A549 (cell line): Measurements from ENCODE around the gene CCDC30. TPM values are rescaled to one million over a fixed set of nuclear protein-coding genes. Genes with fewer than 3 reads are reported as not detected.

Experiments
- ATAC-seq, 2 experiments: fragments of 200-7000 bp in 1 of 2; fragments of >200 bp in 1 of 2; cut with Nextera tagmentation in 1 of 2; cut with Tn5 transposase in 1 of 2; 3 replicates each; pipeline versions ENCODE4 v1.8.0 to v1.9.1; 2018 to 2020; ENCODE audit warnings: mild to moderate bottlenecking in 1 of 2, moderate library complexity in 1 of 2
- CTCF ChIA-PET: fragments of 300-600 bp; sonication (Branson Sonifier 250); formaldehyde crosslinking; extraction: SDS; loops from one replicate; lab custom pipeline; 2021; ENCODE audit warnings: antibody characterized with exemption, inconsistent platforms; lab: Yijun Ruan, JAX
- POLR2A ChIA-PET: fragments of 350-600 bp; formaldehyde crosslinking; extraction: SDS; loops from one replicate; lab custom pipeline; 2021; ENCODE audit warnings: antibody characterized with exemption, inconsistent platforms; lab: Yijun Ruan, JAX
- DNase-seq, 2 experiments: peaks; one replicate each; pipeline versions ENCODE4 v3.0.0 to v3.0.0-alpha.2; 2011 to 2016; ENCODE audit warnings: low read depth in 1 of 2, low spot score in 1 of 2
- FAIRE-seq: peaks from 2 replicates; lab custom pipeline; 2011; peaks lifted over from hg19 to GRCh38; lab: Jason Lieb, UNC
- H3K27ac ChIP-seq, 2 experiments: fragments of >200 bp; sonication (Bioruptor Twin); formaldehyde crosslinking; 3 replicates each; pipeline ENCODE4 v1.5.1; 2016 to 2017
- H3K4me1 ChIP-seq: fragments of >200 bp; sonication (Bioruptor Twin); formaldehyde crosslinking; 3 replicates; pipeline ENCODE4 v1.6.1; 2016
- H3K4me2 ChIP-seq: fragments of >200 bp; sonication (Bioruptor Twin); formaldehyde crosslinking; 3 replicates; pipeline ENCODE4 v1.6.1; 2016
- H3K4me3 ChIP-seq: fragments of >200 bp; sonication (Bioruptor Twin); formaldehyde crosslinking; 3 replicates; pipeline ENCODE4 v1.5.1; 2016
- H3K9me3 ChIP-seq: fragments of >200 bp; sonication (Bioruptor Twin); formaldehyde crosslinking; 3 replicates; pipeline ENCODE4 v1.6.1; 2016
- BHLHE40 ChIP-seq: IDR thresholded peaks from 2 replicates; pipeline ENCODE4 v1.6.1; 2012; ENCODE audit warnings: low read depth, low read length, inconsistent platforms
- CBX2 ChIP-seq: fragments of 200-600 bp; sonication (generic); IDR thresholded peaks from 2 replicates; pipeline ENCODE4 v1.6.1; 2016; ENCODE audit warnings: low read depth, mild to moderate bottlenecking, borderline replicate concordance
- CEBPB ChIP-seq, 2 experiments: fragments of >200 bp in 1 of 2; sonication (Bioruptor Twin) in 1 of 2; formaldehyde crosslinking in 1 of 2; IDR thresholded peaks; 2 replicates each; pipeline ENCODE4 v1.6.1; 2012 to 2016
- CHD2 ChIP-seq: fragments of 150-350 bp; IDR thresholded peaks from 2 replicates; pipeline ENCODE4 v1.6.1; 2014; ENCODE audit warnings: low read length; ENCODE audit not compliant: partially characterized antibody
- CHD4 ChIP-seq: fragments of 200-600 bp; sonication (generic); IDR thresholded peaks from 2 replicates; pipeline ENCODE4 v1.6.1; 2016; ENCODE audit warnings: antibody characterized with exemption, mild to moderate bottlenecking, borderline replicate concordance
- ESRRA ChIP-seq: fragments of 150-350 bp; IDR thresholded peaks from 2 replicates; pipeline ENCODE4 v1.6.1; 2014; ENCODE audit warnings: mild to moderate bottlenecking, low read length, borderline replicate concordance
- FOXS1 ChIP-seq: fragments of 250-450 bp; sonication (Bioruptor Pico); IDR thresholded peaks from 2 replicates; pipeline ENCODE4 v1.5.0; 2020; ENCODE audit warnings: mild to moderate bottlenecking, moderate library complexity
- GATA3 ChIP-seq: IDR thresholded peaks from 2 replicates; pipeline ENCODE4 v1.6.1; 2012; ENCODE audit warnings: borderline replicate concordance
- HOXA7 ChIP-seq: fragments of 250-450 bp; sonication (Bioruptor Pico); IDR thresholded peaks from 2 replicates; pipeline ENCODE4 v1.5.0; 2020; ENCODE audit warnings: mild to moderate bottlenecking, moderate library complexity
- HOXB13 ChIP-seq: fragments of 250-450 bp; sonication (Bioruptor Pico); IDR thresholded peaks from 2 replicates; pipeline ENCODE4 v1.5.0; 2020; ENCODE audit warnings: low read depth, mild to moderate bottlenecking, moderate library complexity
- HOXB5 ChIP-seq: fragments of 250-450 bp; sonication (Bioruptor Pico); IDR thresholded peaks from 2 replicates; pipeline ENCODE4 v1.5.0; 2020; ENCODE audit warnings: mild to moderate bottlenecking, moderate library complexity
- JUN ChIP-seq, 2 experiments: fragments of >200 bp; sonication (Bioruptor Twin); formaldehyde crosslinking; IDR thresholded peaks; 2 replicates in 1 of 2; 3 replicates in 1 of 2; pipeline ENCODE4 v1.6.1; 2016 to 2017
- JUNB ChIP-seq: fragments of >200 bp; sonication (Bioruptor Twin); formaldehyde crosslinking; IDR thresholded peaks from 2 replicates; pipeline ENCODE4 v1.6.1; 2016
- KDM1A ChIP-seq: fragments of 200-600 bp; sonication (generic); IDR thresholded peaks from 2 replicates; pipeline ENCODE4 v1.6.1; 2016; ENCODE audit warnings: low read depth, mild to moderate bottlenecking
- NFE2L2 ChIP-seq: fragments of 150-350 bp; conservative IDR thresholded peaks from 2 replicates; pipeline ENCODE4 v1.6.1; 2014; ENCODE audit warnings: low read length
- NPAS2 ChIP-seq: fragments of 250-450 bp; sonication (Bioruptor Pico); IDR thresholded peaks from 2 replicates; pipeline ENCODE4 v1.8.0; 2022; ENCODE audit warnings: mild to moderate bottlenecking, moderate library complexity, borderline replicate concordance
- NR3C1 ChIP-seq: fragments of >200 bp; sonication (Bioruptor Twin); formaldehyde crosslinking; IDR thresholded peaks from 3 replicates; pipeline ENCODE4 v1.6.1; 2017
- POLR2A ChIP-seq: IDR thresholded peaks from 2 replicates; pipeline ENCODE4 v1.6.1; 2012; ENCODE audit warnings: mild to moderate bottlenecking, low read length
- POLR2AphosphoS2 ChIP-seq: conservative IDR thresholded peaks from 2 replicates; pipeline ENCODE4 v1.6.1; 2012; ENCODE audit warnings: low read length, improper control_type of control experiment, inconsistent platforms
- RAD21 ChIP-seq, 2 experiments: fragments of >200 bp in 1 of 2; sonication (Bioruptor Twin) in 1 of 2; formaldehyde crosslinking in 1 of 2; IDR thresholded peaks in 1 of 2; conservative IDR thresholded peaks in 1 of 2; 2 replicates in 1 of 2; 3 replicates in 1 of 2; pipeline ENCODE4 v1.6.1; 2012 to 2018; ENCODE audit warnings: inconsistent platforms in 1 of 2
- RARB ChIP-seq: fragments of 250-450 bp; sonication (Bioruptor Pico); IDR thresholded peaks from 2 replicates; pipeline ENCODE4 v1.8.0; 2021; ENCODE audit warnings: mild to moderate bottlenecking, moderate library complexity
- RFX5 ChIP-seq: fragments of 450-650 bp; IDR thresholded peaks from 2 replicates; pipeline ENCODE4 v1.7.1; 2014; ENCODE audit warnings: antibody characterized with exemption, mild to moderate bottlenecking, moderate library complexity
- RNF2 ChIP-seq: fragments of 200-600 bp; sonication (generic); IDR thresholded peaks from 2 replicates; pipeline ENCODE4 v1.6.1; 2016; ENCODE audit warnings: low read depth, mild to moderate bottlenecking, antibody characterized with exemption, moderate library complexity, borderline replicate concordance
- SREBF2 ChIP-seq: fragments of 450-650 bp; IDR thresholded peaks from 2 replicates; pipeline ENCODE4 v1.6.1; 2014; ENCODE audit warnings: mild to moderate bottlenecking, moderate library complexity
- TP53 ChIP-seq: fragments of 250-450 bp; sonication (Bioruptor Pico); IDR thresholded peaks from 2 replicates; pipeline ENCODE4 v1.5.0; 2021; ENCODE audit warnings: mild to moderate bottlenecking, moderate library complexity
- ZC3H11A ChIP-seq: fragments of 450-650 bp; IDR thresholded peaks from 2 replicates; pipeline ENCODE4 v1.6.1; 2014; ENCODE audit warnings: antibody characterized with exemption, mild to moderate bottlenecking
- ZNF302 ChIP-seq: fragments of 250-450 bp; sonication (Bioruptor Pico); IDR thresholded peaks from 2 replicates; pipeline ENCODE4 v1.9.0; 2021; ENCODE audit warnings: inconsistent platforms, mild to moderate bottlenecking, moderate library complexity
- WGBS: methylation state at CpG from one replicate; pipeline ENCODE4 v1.1.6; 2017; ENCODE audit errors: missing lambda C conversion rate; 5-methylcytosine and 5-hydroxymethylcytosine counted together
- polyA minus RNA-seq: library from RNA; depleted of rRNA, polyadenylated mRNA; stranded (reverse); fragments of >200 nt; gene quantifications from 2 replicates; pipeline ENCODE4 v1.2.3, GENCODE V29; 2011; rRNA and poly(A)+ RNA removed
- polyA plus RNA-seq, 4 experiments: library from polyadenylated mRNA; depleted of rRNA in 3 of 4; stranded (reverse); fragments of >200 nt; fragmentation: RNase III in 1 of 4; extraction: RNeasy Plus Mini Kit Qiagen cat#74134 plus additional on column Dnase treatment in 1 of 4; gene quantifications; 2 replicates in 3 of 4; 3 replicates in 1 of 4; pipeline ENCODE4 v1.2.3, GENCODE V29; 2011 to 2017
- TF ChIP-seq, protein P1 (sequence below): IDR thresholded peaks from 2 replicates; pipeline ENCODE4 v1.6.1; 2012
- TF ChIP-seq, protein P2 (sequence below): fragments of 250-450 bp; sonication (Bioruptor Pico); IDR thresholded peaks from 2 replicates; pipeline ENCODE4 v1.5.0; 2020; ENCODE audit warnings: low read depth, mild to moderate bottlenecking, moderate library complexity
- TF ChIP-seq, protein P3 (sequence below): IDR thresholded peaks from 2 replicates; pipeline ENCODE4 v1.6.1; 2012

CCDC30 gene
- 1.4 and 1.6 TPM in 2 replicates for polyA plus RNA-seq (2011; rRNA removed)
- 0.29 and 0.70 TPM in 2 replicates for polyA plus RNA-seq (2012; cell fraction: cytosol; rRNA removed)
- 0.47 and 0.69 TPM in 2 replicates for polyA plus RNA-seq (2012; cell fraction: nucleus; rRNA removed)
- polyA plus RNA-seq (2017; fragmentation: RNase III; extraction: RNeasy Plus Mini Kit Qiagen cat#74134 plus additional on column Dnase treatment) = 0.62 to 0.75 TPM (median 0.63 TPM) in 3 replicates
- 2.8 and 3.0 TPM in 2 replicates for polyA minus RNA-seq

DNA sequence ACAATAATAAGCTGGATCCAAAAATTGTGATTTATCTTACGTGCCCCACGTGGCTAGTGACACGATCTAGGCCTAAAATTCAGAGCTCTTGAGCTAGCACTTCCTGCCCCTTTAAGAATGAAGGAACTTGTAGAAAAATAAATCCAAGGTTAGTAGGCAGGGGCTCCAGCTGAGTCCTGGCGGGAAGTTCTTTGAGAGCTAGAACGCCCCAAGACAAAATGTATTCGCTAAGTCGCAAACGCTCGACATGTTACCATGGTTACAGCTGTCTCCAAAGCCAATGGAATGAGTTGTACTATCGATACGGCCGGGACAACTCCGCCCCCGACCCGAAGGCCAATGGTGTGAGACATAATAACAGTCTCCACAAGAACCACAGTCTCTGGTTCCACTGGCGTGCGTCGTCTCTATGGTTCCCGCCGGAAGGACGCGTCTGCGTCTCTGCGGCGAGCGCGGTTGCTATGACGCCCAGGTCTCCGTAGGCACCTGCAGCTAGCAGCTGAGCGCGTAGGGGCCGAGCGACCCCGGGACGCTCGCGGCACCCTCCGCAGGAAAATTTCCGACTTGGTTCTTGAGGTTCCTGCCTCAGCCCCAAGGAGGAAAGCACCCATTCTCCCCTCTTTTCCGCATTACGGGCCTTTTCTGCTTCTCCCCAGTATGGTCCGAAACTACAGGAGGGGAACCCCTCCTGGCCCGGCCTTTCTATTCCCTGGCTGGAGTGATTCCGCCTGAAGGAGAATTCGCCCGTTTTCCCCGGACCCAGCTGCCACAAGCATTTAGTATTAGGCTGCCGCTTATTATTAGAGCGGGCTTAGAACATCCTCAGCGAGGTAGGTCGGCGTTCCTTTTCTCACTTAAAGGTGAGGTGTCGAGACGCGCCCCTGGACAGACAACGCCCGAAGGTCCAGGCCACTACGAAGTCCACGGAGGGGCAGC is at the start of gene CCDC30:
Gene CCDC30, plus strand, starts transcription at position 459 of the 936 bp plus-strand sequence. CDS start 17,266 bp downstream, outside the sequence.
- Histone ChIP-seq H3K4me1 (peaks cover 15% of the 10 kb centered on the region), H3K4me3 (peak within 1 kb of the TSS; percentile 93), H3K27ac (peak within 1 kb of the TSS; percentile 63 to 77), H3K4me2 (peak within 1 kb of the TSS; percentile 98), H3K9me3 (no peaks in the 10 kb centered on the region)
- ATAC-seq = peak; percentile 100
- 4% methylated on average over 36 of the region's 59 CpGs for WGBS
- ChIA-PET POLR2A (interaction anchor here (2.0 kb wide), 1 partner anchor 219 kb away, joined by 8 read pairs; the partner anchor contains the start of gene YBX1), CTCF (interaction anchor here (0.5 to 1.0 kb wide), 2 partner anchors 290 to 303 kb away, joined by 3 read pairs; no protein-coding TSS in a partner anchor)
- peak; percentile 95 to 97 for DNase-seq
- FAIRE-seq = peak; percentile 59
- no peak for TF ChIP-seq BHLHE40
- TF ChIP-seq HOXB13 = no peak
- TF ChIP-seq ZC3H11A = no peak
- no peak for TF ChIP-seq RNF2
- TF ChIP-seq CHD2 = no peak
- TF ChIP-seq FOXS1 = no peak
- no peak for TF ChIP-seq RAD21 (conservative IDR thresholded peaks at IDR 0.05 in 1 of 2, IDR thresholded peaks at IDR 0.05 in 1 of 2)
- no peak for TF ChIP-seq KDM1A
- no peak for TF ChIP-seq HOXB5 (CRISPR knock-in tag)
- no peak for TF ChIP-seq ESRRA
- TF ChIP-seq, protein P1, sequence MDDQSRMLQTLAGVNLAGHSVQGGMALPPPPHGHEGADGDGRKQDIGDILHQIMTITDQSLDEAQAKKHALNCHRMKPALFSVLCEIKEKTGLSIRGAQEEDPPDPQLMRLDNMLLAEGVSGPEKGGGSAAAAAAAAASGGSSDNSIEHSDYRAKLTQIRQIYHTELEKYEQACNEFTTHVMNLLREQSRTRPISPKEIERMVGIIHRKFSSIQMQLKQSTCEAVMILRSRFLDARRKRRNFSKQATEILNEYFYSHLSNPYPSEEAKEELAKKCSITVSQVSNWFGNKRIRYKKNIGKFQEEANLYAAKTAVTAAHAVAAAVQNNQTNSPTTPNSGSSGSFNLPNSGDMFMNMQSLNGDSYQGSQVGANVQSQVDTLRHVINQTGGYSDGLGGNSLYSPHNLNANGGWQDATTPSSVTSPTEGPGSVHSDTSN = 0 out of 2 replicates have a peak, but pooled peaks have one; percentile 22
- peak; percentile 21; the same call in 1 of the 2 replicates for TF ChIP-seq POLR2A
- TF ChIP-seq CBX2 = no peak
- no peak; the same call in 1 of the 2 replicates for TF ChIP-seq SREBF2
- no peak; a peak in 1 of 5 replicates for TF ChIP-seq JUN (IDR thresholded peaks at IDR 0.05)
- no peak for TF ChIP-seq NFE2L2
- no peak for TF ChIP-seq TP53 (CRISPR knock-in tag)
- no peak for TF ChIP-seq NPAS2 (CRISPR knock-in tag)
- no peak for TF ChIP-seq GATA3
- no peak for TF ChIP-seq ZNF302
- no peak for TF ChIP-seq CHD4
- TF ChIP-seq, protein P2, sequence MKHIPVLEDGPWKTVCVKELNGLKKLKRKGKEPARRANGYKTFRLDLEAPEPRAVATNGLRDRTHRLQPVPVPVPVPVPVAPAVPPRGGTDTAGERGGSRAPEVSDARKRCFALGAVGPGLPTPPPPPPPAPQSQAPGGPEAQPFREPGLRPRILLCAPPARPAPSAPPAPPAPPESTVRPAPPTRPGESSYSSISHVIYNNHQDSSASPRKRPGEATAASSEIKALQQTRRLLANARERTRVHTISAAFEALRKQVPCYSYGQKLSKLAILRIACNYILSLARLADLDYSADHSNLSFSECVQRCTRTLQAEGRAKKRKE (CRISPR knock-in tag) = no peak
- TF ChIP-seq NR3C1 = no peak
- TF ChIP-seq POLR2AphosphoS2 = no peak
- peak; percentile 57; the same call in 1 of the 2 replicates for TF ChIP-seq RFX5
- no peak for TF ChIP-seq RARB (CRISPR knock-in tag)
- no peak for TF ChIP-seq HOXA7
- no peak for TF ChIP-seq JUNB
- TF ChIP-seq, protein P3, sequence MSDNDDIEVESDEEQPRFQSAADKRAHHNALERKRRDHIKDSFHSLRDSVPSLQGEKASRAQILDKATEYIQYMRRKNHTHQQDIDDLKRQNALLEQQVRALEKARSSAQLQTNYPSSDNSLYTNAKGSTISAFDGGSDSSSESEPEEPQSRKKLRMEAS = peak; percentile 42
- no peak for TF ChIP-seq CEBPB (IDR thresholded peaks at IDR 0.05)
